ENCODE data around the gene DDX41.
A peak's percentile ranks its signal among the peaks of the same experiment; 100 is the strongest.

The DDX41 gene

DNA sequence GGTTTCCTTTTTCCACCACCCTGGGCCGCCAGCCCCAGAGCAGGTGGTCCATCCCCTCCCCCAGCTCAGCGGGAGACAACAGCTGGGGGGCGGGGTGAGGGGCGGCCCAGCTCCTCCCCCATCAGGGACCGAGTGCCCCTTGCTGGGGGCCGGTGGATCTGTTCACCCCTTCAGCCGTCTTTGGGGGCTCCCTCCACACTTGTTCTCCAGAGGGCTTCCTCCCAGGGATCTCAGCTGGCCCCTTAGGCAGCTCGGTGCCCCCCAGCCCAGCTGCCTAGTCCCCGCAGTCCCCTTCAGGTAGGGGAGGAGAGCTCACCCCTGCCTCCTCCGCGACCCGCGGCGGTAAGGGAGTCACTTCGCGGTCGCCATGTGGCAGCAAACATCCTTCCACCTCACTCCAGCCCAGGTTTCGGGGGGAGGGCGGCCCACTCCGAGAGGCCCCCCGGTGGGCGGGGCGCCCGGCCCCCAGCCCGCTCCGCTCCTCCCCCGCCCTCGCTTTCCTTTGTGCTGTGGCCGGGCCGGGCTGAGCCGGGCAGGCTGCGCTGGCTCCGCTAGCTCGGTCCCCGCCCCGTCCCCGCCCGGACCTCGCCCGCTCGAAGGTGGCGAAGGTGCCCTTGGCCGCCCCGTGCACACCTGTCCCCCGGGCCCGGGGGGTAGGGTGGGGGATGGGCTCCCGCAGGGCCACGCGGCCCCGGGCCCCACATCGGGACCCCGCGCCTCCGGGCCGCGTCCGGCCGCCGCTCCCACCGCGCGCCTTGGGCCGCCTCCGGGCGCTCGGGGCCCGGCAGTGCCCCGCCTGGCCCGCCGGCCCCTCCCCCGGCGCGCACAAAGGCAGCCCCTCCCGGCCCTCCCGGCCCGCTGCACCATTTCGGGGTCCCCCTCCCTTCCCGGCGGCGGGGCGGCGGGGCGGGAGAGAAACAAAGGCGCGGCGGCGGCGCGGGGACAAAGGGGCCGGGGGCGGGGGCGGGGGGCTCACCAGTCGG lies 44.0 kb downstream of the DDX41 start:
- no peaks in the 10 kb centered on the region for H3F3A ChIP-seq (ENCODE audit: low read depth)
- H3K9ac ChIP-seq (ENCODE audit: low read depth, low read length, poor library complexity, severe bottlenecking), result peak overlapping the region; percentile 71
- H3K4me1 ChIP-seq (ENCODE audit: insufficient read depth, low read length, poor library complexity, severe bottlenecking), result peaks cover 16% of the 10 kb centered on the region
- no peak for TF ChIP-seq EZH2phosphoT487 (IDR thresholded peaks at IDR 0.05; ENCODE audit: borderline replicate concordance)
- no peak for TF ChIP-seq CTCF (conservative IDR thresholded peaks at IDR 0.05; ENCODE audit: low read length)
- no peaks in the 10 kb centered on the region for H3K9me3 ChIP-seq (ENCODE audit: insufficient read depth, low read depth, low read length)
- H3K4me3 ChIP-seq (ENCODE audit: low read length, poor library complexity, severe bottlenecking), result peak overlapping the region; percentile 89
- no peak overlapping the region for H2AFZ ChIP-seq (ENCODE audit: low read length)
- H3K79me2 ChIP-seq (ENCODE audit: insufficient read depth, low read length), result peaks cover 45% of the 10 kb centered on the region
- H3K9me2 ChIP-seq (replicated peaks; ENCODE audit: low read depth, low read length), result no peaks in the 10 kb centered on the region
- no peaks in the 10 kb centered on the region for H3K27me3 ChIP-seq (ENCODE audit: insufficient read depth, low read length, poor library complexity, severe bottlenecking)
- H3K4me2 ChIP-seq (ENCODE audit: low read depth, low read length, poor library complexity, severe bottlenecking), result peak overlapping the region; percentile 91
- H3K36me3 ChIP-seq (ENCODE audit: insufficient read depth, low read length), result no peaks in the 10 kb centered on the region; the same call in 1 of the 2 replicates
- H4K20me1 ChIP-seq (ENCODE audit: insufficient read depth, low read length, poor library complexity, severe bottlenecking), result peaks cover 34% of the 10 kb centered on the region

DNA sequence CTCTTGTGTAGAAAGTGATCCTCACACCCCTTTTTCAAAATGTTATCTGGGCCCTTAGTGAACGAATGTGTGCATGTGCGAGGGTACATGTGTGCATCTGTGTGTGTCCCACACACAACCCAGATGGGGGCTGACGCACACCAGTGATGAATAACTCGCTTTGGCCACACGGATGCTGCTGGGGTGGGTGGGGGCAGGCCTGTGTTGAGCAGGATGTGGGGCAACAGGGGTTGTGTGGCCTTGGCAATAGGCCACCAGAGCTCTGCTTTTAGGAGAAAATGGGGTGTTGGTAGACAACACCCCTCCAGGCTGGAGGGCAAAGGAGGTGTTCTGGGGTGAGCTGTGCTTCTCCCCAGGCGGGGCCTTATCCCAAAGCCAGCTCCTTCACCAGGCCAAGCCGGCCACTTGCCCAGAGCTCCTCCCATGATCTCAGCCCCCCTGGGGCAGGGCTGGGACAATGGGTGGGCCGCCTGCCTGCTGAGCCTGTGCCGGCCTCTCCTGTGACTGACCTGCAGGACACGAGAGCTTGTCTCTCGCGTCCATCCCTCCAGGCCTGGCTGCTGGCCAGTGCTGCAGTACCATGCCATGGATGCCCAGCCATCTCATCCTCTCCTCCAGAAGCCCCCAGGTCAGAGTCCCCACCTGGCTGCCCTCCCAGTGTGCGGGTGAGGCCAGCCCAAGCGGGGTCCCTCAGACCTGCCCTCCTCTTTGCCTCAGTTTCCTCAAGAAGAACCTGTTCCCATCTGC lies 45.0 kb downstream of the DDX41 start:
- H3K4me3 ChIP-seq (ENCODE audit: low read length, poor library complexity, severe bottlenecking), result peak overlapping the region; percentile 89
- H3K4me2 ChIP-seq (ENCODE audit: low read depth, low read length, poor library complexity, severe bottlenecking), result peak overlapping the region; percentile 91
- H3K36me3 ChIP-seq (ENCODE audit: insufficient read depth, low read length), result peaks cover 4% of the 10 kb centered on the region; the same call in 1 of the 2 replicates
- H3K79me2 ChIP-seq (ENCODE audit: insufficient read depth, low read length), result peaks cover 45% of the 10 kb centered on the region
- no peaks in the 10 kb centered on the region for H3F3A ChIP-seq (ENCODE audit: low read depth)
- no peaks in the 10 kb centered on the region for H3K9me2 ChIP-seq (replicated peaks; ENCODE audit: low read depth, low read length)
- H3K9me3 ChIP-seq (ENCODE audit: insufficient read depth, low read depth, low read length), result no peaks in the 10 kb centered on the region
- peak overlapping the region; percentile 71 for H3K9ac ChIP-seq (ENCODE audit: low read depth, low read length, poor library complexity, severe bottlenecking)
- H4K20me1 ChIP-seq (ENCODE audit: insufficient read depth, low read length, poor library complexity, severe bottlenecking), result peaks cover 34% of the 10 kb centered on the region
- peaks cover 16% of the 10 kb centered on the region for H3K4me1 ChIP-seq (ENCODE audit: insufficient read depth, low read length, poor library complexity, severe bottlenecking)
- no peaks in the 10 kb centered on the region for H3K27me3 ChIP-seq (ENCODE audit: insufficient read depth, low read length, poor library complexity, severe bottlenecking)
- TF ChIP-seq EZH2phosphoT487 (IDR thresholded peaks at IDR 0.05; ENCODE audit: borderline replicate concordance) (no peak), CTCF (conservative IDR thresholded peaks at IDR 0.05; ENCODE audit: low read length) (no peak)
- no peak overlapping the region for H2AFZ ChIP-seq (ENCODE audit: low read length)

- peak overlapping the region; percentile 89 for H3K4me3 ChIP-seq (ENCODE audit: low read length, poor library complexity, severe bottlenecking)
These were observed 45.8 kb downstream of the DDX41 start for GRCh38 chr5:177470759-177471536.

More at GRCh38 chr5:177470759-177471536, 45.8 kb downstream of the DDX41 start:
- Histone ChIP-seq H3K4me2 (ENCODE audit: low read depth, low read length, poor library complexity, severe bottlenecking) (peak overlapping the region; percentile 91), H3K9ac (ENCODE audit: low read depth, low read length, poor library complexity, severe bottlenecking) (peak overlapping the region; percentile 32), H3K4me1 (ENCODE audit: insufficient read depth, low read length, poor library complexity, severe bottlenecking) (peaks cover 16% of the 10 kb centered on the region), H3K27me3 (ENCODE audit: insufficient read depth, low read length, poor library complexity, severe bottlenecking) (no peaks in the 10 kb centered on the region), H3K9me2 (replicated peaks; ENCODE audit: low read depth, low read length) (no peaks in the 10 kb centered on the region), H3K9me3 (ENCODE audit: insufficient read depth, low read depth, low read length) (no peaks in the 10 kb centered on the region), H3K36me3 (ENCODE audit: insufficient read depth, low read length) (peaks cover 13% of the 10 kb centered on the region; the same call in 1 of the 2 replicates), H3K79me2 (ENCODE audit: insufficient read depth, low read length) (peaks cover 45% of the 10 kb centered on the region), H4K20me1 (ENCODE audit: insufficient read depth, low read length, poor library complexity, severe bottlenecking) (peaks cover 34% of the 10 kb centered on the region), H2AFZ (ENCODE audit: low read length) (no peak overlapping the region), H3F3A (ENCODE audit: low read depth) (no peaks in the 10 kb centered on the region)
- TF ChIP-seq CTCF (conservative IDR thresholded peaks at IDR 0.05; ENCODE audit: low read length) (no peak), EZH2phosphoT487 (IDR thresholded peaks at IDR 0.05; ENCODE audit: borderline replicate concordance) (no peak)
